NCI-H1092 (cell line): ENCODE measurements around the gene FGGY.

Source experiments
- DNase-seq: peaks from one replicate; lab custom pipeline; 2025; lab: John Stamatoyannopoulos, UW

FGGY gene

GRCh38 chr1:59384443-59384842 is 87.5 kb downstream of the FGGY start:
- no peak for DNase-seq

GRCh38 chr1:59388191-59388590 is 91.3 kb downstream of the FGGY start:
- DNase-seq = no peak

- DNase-seq = no peak
These were observed 93.0 kb downstream of the FGGY start for GRCh38 chr1:59389847-59390246.

GRCh38 chr1:59390307-59390706 is 93.4 kb downstream of the FGGY start:
- DNase-seq = no peak

- no peak for DNase-seq
These were observed 94.6 kb downstream of the FGGY start for GRCh38 chr1:59391212-59392179.

GRCh38 chr1:59393211-59394180 is 96.6 kb downstream of the FGGY start:
- peak; percentile 70 for DNase-seq

GRCh38 chr1:59394706-59395425 is 98.0 kb downstream of the FGGY start:
- no peak for DNase-seq

- no peak for DNase-seq
These were observed 99.5 kb downstream of the FGGY start for GRCh38 chr1:59396387-59396786.

GRCh38 chr1:59397139-59397858 is 100.4 kb downstream of the FGGY start:
- DNase-seq = no peak

- DNase-seq = no peak
These were observed 102.7 kb downstream of the FGGY start for GRCh38 chr1:59399642-59400041.

GRCh38 chr1:59401581-59401980 is 104.7 kb downstream of the FGGY start:
- no peak for DNase-seq

GRCh38 chr1:59404796-59405195 is 107.9 kb downstream of the FGGY start:
- no peak for DNase-seq

- no peak for DNase-seq
These were observed 109.7 kb downstream of the FGGY start for GRCh38 chr1:59406437-59407164.

GRCh38 chr1:59408608-59409240 is 111.8 kb downstream of the FGGY start:
- DNase-seq = no peak

- no peak for DNase-seq
These were observed 112.7 kb downstream of the FGGY start for GRCh38 chr1:59409549-59409948.

- no peak for DNase-seq
These were observed 113.1 kb downstream of the FGGY start for GRCh38 chr1:59409986-59410385.

- DNase-seq = no peak
These were observed 113.6 kb downstream of the FGGY start for GRCh38 chr1:59410457-59410856.

- no peak for DNase-seq
These were observed 114.3 kb downstream of the FGGY start for GRCh38 chr1:59411147-59411546.

GRCh38 chr1:59412718-59413326 is 115.9 kb downstream of the FGGY start:
- DNase-seq = no peak

GRCh38 chr1:59413327-59413720 is 116.4 kb downstream of the FGGY start:
- no peak for DNase-seq
